GM12864 (cell line): Measurements from ENCODE around the gene PAPSS1.
A peak's percentile ranks its signal among the peaks of the same experiment; 100 is the strongest.

ENCODE experiments used
- DNase-seq: peaks from one replicate; pipeline ENCODE4 v3.0.0-alpha.2; 2011; ENCODE audit warnings: low read depth
- H3K4me3 ChIP-seq: 2 replicates; pipeline ENCODE4 v1.5.1; 2011; ENCODE audit warnings: mild to moderate bottlenecking, low read depth, low read length, control low read depth
- TF ChIP-seq, protein P1 (sequence below): IDR thresholded peaks from 2 replicates; pipeline ENCODE4 v1.5.1; 2011; ENCODE audit warnings: low read depth, mild to moderate bottlenecking, moderate library complexity, low read length, control low read depth, inconsistent platforms; ENCODE audit errors: missing control alignments

The PAPSS1 gene

DNA sequence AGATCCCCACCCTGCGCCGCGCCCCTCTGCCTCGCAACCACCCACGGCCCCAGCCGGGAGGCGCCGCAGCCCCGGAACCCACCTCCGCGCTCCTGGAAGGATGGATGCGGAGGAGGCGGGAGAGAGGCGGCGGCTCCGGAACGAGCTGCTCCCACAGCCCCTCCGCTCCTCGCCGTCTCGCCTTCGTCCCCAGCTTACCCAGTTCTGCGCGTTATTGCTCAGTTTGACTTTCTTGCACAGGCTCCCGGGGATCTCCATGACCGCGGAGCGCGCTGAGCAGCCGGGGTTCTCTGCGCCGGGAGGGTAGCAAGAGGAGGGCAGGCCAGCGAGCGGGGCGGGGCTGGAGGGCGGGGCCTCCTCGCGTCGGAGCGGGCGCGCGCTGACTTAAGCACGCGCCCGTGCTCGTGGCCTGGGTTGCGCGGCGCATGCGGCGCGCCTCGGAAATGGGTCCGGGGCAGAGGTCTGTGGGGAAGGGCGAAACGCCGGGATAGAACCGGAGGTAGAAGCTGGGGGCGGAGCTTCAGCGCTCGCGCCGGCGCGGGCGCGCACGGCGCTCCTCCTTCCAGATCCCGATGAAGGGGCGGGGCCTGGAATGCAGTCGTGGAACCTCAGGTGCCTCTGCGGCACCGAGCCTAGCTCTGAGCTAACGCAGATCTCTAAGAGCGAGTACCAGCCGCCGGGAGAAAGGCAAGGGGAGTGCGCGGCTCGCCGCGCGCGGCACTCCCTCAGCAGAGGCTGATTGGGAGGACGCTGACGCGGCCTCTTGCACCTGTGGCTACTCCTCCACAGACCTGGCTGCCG lies at the start of gene PAPSS1:
PAPSS1 (minus strand) TSS at position 313 of the 801 bp plus-strand sequence; CDS start at position 258, 55 bp downstream.
- TF ChIP-seq, protein P1, sequence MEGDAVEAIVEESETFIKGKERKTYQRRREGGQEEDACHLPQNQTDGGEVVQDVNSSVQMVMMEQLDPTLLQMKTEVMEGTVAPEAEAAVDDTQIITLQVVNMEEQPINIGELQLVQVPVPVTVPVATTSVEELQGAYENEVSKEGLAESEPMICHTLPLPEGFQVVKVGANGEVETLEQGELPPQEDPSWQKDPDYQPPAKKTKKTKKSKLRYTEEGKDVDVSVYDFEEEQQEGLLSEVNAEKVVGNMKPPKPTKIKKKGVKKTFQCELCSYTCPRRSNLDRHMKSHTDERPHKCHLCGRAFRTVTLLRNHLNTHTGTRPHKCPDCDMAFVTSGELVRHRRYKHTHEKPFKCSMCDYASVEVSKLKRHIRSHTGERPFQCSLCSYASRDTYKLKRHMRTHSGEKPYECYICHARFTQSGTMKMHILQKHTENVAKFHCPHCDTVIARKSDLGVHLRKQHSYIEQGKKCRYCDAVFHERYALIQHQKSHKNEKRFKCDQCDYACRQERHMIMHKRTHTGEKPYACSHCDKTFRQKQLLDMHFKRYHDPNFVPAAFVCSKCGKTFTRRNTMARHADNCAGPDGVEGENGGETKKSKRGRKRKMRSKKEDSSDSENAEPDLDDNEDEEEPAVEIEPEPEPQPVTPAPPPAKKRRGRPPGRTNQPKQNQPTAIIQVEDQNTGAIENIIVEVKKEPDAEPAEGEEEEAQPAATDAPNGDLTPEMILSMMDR, result no peak
- DNase-seq, result peak; percentile 85
- peak within 1 kb of the TSS; percentile 97 for H3K4me3 ChIP-seq

DNA sequence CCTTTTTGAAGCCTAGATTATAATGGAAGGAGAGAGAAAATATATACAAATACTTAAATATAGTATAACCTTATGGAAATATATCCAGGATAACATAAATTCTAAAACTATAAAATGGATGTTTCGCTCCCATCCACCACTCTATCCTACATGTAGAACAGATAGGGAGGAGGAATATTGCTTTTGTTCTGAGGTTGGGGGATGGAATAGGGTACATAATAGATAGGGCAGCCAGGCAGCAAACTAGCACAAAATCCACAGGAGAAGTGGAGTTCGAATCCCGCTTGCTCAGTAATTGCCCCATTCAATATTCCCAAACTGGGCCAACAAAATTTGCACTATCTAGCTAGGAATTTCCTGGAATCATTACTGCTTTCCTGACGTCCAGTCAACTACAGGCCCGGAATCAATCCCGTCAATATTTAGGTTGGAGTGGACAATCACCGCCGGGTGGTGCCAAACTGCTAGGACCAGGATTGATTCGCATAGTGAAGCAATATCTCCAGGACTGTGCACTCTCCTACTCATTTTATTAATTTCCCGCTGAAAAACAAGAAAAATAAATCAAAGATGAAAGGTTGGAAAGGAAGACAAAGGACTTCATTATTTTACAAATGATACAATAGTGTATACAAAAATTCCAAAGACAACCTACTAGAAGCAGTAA lies 40.4 kb upstream of the PAPSS1 start:
- H3K4me3 ChIP-seq, result no peak overlapping the region
- no peak for DNase-seq
- TF ChIP-seq, protein P1, result no peak

DNA sequence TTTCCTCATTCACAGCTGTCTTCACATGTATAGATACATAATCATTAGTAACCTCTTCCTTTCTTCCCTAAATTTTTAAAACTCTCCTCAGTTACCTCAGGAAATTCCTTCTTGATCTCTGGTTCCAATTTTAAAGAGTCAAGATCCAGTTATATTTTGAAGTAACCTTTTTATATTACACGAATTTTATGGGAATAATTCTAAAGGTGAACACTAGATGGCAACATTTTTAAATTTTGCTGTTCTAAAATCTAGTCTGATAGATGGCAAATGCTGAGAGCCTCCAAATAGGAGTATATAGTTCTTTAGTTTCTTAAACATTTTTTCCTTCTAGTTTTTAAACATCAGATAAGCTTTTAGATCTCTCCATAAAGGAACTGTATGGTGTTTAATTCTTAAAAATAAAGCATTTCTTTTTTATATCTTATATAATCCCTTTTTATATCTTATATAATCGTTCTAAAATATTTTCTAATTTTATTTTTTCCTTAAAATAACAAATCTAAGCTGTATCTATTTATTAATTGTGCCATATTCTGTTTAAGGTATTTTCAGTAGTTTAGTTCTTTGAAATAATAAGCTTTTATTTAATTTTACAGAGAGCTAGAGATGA lies 37.9 kb upstream of the PAPSS1 start:
- DNase-seq, result no peak
- H3K4me3 ChIP-seq, result no peak overlapping the region
- TF ChIP-seq, protein P1, result peak; percentile 6

DNA sequence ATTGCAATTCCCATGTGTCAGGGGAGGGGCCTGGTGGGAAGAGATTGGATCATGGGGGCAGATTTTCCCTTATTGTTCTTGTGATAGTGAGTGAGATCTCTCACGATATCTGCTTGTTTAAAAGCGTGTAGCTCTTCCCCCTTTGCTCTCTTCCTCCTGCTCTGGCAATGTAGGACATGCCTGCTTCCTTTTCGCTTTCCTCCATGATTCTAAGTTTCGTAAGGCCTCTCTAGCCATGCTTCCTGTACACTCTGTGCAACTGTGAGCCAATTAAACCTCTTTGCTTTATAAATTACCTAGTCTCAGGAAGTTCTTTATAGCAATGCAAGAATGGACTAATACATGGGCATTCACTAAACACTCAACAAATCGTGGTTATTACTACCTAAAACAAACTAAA lies 37.2 kb upstream of the PAPSS1 start:
- TF ChIP-seq, protein P1, result no peak
- DNase-seq, result no peak
- no peak overlapping the region for H3K4me3 ChIP-seq

DNA sequence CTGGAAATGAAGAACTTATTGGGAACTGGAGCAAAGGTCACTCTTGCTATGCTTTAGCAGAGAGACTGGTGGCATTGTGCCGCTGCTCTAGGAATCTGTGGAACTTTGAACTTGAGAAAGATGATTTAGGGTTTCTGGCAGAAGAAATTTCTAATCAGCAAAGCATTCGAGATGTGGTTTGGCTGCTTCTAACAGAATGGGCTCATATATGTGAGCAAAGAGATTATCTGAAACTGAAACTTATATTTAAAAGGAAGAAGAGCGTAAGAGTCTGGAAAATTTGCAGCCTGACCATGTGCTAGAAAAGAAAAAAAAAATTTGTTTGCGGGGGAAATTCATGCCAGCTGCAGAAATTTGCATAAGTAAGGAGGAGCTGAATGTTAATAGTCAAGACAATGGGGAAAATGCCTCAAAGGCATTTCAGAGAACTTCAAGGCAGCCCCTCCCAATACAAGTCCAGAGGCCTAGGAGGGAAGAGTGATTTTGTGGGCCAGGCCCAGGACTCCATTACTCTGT lies 35.9 kb upstream of the PAPSS1 start:
- DNase-seq, result no peak
- no peak overlapping the region for H3K4me3 ChIP-seq
- TF ChIP-seq, protein P1, result no peak

DNA sequence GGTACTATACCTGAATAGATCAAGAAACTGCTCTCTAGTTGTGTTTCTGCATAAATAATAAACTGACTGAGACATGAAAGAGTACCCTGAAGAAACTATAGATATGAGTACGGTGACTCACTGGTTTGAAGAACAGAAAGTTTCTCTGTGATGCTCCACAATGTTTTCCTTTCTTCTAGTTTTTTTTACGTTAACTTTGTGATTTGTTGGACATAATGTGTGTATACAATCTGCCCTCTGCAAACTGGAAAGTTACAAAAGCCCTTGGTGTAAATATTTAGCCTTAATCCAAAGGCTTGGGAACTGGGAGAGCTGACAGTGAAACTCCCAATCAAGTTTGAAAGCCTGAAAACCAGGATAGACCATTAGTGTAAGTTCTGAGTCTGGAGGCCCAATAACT lies 31.6 kb upstream of the PAPSS1 start:
- H3K4me3 ChIP-seq, result no peak overlapping the region
- no peak for DNase-seq
- TF ChIP-seq, protein P1, result no peak
